PC-9 (cell line): Measurements from ENCODE around the gene GALC.

ENCODE experiments used
- CTCF ChIP-seq: fragments of 200-600 bp; sonication (generic); conservative IDR thresholded peaks from 2 replicates; pipeline ENCODE4 v1.6.1; 2017; ENCODE audit warnings: mixed run types, antibody characterized with exemption, mild to moderate bottlenecking, moderate library complexity
- EZH2 ChIP-seq: fragments of 200-600 bp; sonication (generic); IDR thresholded peaks from 2 replicates; pipeline ENCODE4 v1.8.0; 2017; ENCODE audit warnings: antibody characterized with exemption, low read depth

GRCh38 chr14:87989221-87989955 is 3.6 kb downstream of the GALC start:
- TF ChIP-seq CTCF: no peak
- no peak for TF ChIP-seq EZH2
